ENCODE results near the gene GPI.

- no peak for TF ChIP-seq CTCF (IDR thresholded peaks at IDR 0.05)
- TF ChIP-seq EP300 (IDR thresholded peaks at IDR 0.05), result no peak
Measured at GRCh38 chr19:34436716-34437115, 71.7 kb downstream of the GPI start.

All from upper lobe of left lung (tissue), 4 donors.